ENCODE data around the gene NEDD9.
A peak's percentile ranks its signal among the peaks of the same experiment; 100 is the strongest.

Gene NEDD9, protein sequence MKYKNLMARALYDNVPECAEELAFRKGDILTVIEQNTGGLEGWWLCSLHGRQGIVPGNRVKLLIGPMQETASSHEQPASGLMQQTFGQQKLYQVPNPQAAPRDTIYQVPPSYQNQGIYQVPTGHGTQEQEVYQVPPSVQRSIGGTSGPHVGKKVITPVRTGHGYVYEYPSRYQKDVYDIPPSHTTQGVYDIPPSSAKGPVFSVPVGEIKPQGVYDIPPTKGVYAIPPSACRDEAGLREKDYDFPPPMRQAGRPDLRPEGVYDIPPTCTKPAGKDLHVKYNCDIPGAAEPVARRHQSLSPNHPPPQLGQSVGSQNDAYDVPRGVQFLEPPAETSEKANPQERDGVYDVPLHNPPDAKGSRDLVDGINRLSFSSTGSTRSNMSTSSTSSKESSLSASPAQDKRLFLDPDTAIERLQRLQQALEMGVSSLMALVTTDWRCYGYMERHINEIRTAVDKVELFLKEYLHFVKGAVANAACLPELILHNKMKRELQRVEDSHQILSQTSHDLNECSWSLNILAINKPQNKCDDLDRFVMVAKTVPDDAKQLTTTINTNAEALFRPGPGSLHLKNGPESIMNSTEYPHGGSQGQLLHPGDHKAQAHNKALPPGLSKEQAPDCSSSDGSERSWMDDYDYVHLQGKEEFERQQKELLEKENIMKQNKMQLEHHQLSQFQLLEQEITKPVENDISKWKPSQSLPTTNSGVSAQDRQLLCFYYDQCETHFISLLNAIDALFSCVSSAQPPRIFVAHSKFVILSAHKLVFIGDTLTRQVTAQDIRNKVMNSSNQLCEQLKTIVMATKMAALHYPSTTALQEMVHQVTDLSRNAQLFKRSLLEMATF

DNA sequence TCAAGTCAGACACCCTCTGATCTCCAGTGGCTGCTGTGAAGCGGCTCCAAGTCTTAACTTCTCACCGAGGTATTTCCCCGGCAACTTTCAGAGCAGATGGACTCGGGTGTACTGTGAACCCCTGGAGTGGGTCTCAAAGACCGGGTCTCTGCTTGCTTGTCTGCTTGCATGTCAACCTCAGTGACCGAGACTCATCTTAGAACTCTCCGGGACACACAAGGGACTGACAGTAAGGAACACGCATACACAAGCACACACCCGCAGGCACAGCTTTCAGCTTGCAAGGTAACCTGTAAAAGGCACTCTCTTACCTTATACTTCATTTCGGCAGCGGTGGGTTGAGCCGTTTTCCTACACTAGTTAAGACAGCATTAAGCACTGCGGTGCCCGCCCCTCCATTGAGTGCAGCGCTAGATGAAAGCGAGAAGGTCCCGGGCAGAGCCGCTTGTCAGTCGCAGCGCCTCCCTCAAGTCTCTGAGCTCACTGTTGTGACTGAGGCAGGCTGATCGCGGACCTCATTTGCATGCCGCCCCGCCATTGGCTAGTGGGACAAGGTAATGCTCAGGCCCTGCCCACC is at the start of gene NEDD9:
Gene NEDD9 (minus strand): TSS at position 476 of the 577 bp plus-strand sequence. CDS start 153 bp downstream, at position 323.
- DNase-seq (ENCODE audit: low read depth): peak; percentile 90

DNA sequence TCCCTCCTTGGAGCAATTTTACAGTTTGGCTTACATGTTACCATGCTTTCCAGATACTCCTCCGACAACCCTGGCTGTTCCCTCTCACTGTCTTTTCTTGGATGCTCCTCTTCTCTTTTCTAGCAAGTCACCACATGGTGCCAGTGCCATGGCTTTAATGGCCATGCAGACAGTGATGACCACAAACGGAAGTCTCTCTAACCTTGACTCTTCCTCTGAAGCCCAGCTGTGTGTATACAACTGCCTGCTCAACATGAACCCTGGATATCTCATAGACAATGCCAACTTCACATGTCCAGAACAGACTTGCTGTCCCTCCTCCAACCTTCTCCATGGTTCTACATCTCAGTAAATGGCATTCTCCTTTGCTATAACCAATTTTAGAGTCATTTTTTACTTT is 49.8 kb upstream of the NEDD9 start:
- TF ChIP-seq, protein P1, sequence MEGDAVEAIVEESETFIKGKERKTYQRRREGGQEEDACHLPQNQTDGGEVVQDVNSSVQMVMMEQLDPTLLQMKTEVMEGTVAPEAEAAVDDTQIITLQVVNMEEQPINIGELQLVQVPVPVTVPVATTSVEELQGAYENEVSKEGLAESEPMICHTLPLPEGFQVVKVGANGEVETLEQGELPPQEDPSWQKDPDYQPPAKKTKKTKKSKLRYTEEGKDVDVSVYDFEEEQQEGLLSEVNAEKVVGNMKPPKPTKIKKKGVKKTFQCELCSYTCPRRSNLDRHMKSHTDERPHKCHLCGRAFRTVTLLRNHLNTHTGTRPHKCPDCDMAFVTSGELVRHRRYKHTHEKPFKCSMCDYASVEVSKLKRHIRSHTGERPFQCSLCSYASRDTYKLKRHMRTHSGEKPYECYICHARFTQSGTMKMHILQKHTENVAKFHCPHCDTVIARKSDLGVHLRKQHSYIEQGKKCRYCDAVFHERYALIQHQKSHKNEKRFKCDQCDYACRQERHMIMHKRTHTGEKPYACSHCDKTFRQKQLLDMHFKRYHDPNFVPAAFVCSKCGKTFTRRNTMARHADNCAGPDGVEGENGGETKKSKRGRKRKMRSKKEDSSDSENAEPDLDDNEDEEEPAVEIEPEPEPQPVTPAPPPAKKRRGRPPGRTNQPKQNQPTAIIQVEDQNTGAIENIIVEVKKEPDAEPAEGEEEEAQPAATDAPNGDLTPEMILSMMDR (conservative IDR thresholded peaks at IDR 0.05; ENCODE audit: control insufficient read depth, insufficient read depth, low read depth, low read length): no peak
- no peak for DNase-seq (ENCODE audit: low read depth)
- no peak overlapping the region for H3K4me3 ChIP-seq (ENCODE audit: control insufficient read depth, low read depth, low read length)

More for the DNA sequence above, at the start of gene NEDD9:
- TF ChIP-seq, protein P1 (conservative IDR thresholded peaks at IDR 0.05; ENCODE audit: control insufficient read depth, insufficient read depth, low read depth, low read length): no peak
- H3K4me3 ChIP-seq (ENCODE audit: control insufficient read depth, low read depth, low read length): peak within 1 kb of the TSS; percentile 60

DNA sequence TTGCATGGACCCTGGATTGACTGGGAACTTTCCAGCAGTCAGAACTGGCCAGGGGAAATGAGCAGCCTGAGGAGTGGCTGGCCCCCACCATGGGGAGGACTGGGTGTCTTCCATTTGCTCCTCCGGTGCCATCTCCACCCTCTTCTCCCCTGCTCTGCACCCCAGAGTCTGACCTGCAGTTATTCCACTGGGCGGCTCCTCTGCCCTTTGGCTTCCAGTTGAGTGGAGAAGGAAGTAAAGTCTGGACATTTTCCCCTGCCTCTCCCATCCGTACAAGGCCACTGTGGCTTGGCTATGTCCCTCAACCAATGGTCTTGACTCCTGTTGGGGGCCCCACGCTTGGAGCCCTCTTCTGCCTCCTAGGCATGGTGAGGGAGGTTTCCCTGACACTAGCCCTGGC is 47.9 kb upstream of the NEDD9 start:
- no peak overlapping the region for H3K4me3 ChIP-seq (ENCODE audit: control insufficient read depth, low read depth, low read length)
- TF ChIP-seq, protein P1 (conservative IDR thresholded peaks at IDR 0.05; ENCODE audit: control insufficient read depth, insufficient read depth, low read depth, low read length): no peak
- no peak for DNase-seq (ENCODE audit: low read depth)

DNA sequence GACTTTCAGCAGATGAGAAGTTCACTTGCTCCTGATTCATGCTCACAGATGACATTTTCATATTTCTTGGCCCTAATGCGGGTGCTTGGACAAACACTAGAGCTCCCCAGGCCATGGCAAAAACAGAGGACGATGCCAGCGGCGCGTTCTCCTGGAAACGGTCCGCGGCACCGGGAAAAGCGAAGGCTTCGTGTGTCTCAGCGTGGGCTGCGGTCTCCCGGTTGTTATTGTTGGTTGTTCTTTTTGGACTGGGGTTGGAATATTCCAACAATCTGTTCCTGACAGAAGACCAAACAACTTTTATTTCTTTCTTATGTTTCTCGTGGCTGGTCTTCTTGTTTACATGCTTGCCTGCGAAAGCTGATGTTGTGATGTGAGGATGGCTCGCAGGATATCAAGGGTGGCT is 46.8 kb upstream of the NEDD9 start:
- DNase-seq (ENCODE audit: low read depth): peak; percentile 16
- TF ChIP-seq, protein P1 (conservative IDR thresholded peaks at IDR 0.05; ENCODE audit: control insufficient read depth, insufficient read depth, low read depth, low read length): no peak
- H3K4me3 ChIP-seq (ENCODE audit: control insufficient read depth, low read depth, low read length): no peak overlapping the region

DNA sequence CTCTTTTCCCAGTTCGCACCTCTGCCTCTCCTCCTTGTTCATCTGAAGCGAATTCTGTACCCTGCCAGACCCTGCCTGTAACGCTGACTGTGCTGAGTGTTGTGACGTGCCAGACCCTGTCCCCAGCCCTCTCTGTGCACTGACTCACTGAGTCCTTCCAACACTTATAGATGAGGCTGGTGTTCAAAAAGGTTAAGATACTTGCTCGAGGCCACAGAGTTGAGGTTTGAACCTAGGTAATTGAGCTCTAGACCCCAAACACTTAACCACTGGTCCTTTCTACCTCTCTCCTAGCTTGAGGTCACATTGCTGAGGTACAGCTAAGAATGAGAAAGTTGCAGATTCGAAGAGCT is 45.7 kb upstream of the NEDD9 start:
- H3K4me3 ChIP-seq (ENCODE audit: control insufficient read depth, low read depth, low read length): no peak overlapping the region
- TF ChIP-seq, protein P1 (conservative IDR thresholded peaks at IDR 0.05; ENCODE audit: control insufficient read depth, insufficient read depth, low read depth, low read length): no peak

DNA sequence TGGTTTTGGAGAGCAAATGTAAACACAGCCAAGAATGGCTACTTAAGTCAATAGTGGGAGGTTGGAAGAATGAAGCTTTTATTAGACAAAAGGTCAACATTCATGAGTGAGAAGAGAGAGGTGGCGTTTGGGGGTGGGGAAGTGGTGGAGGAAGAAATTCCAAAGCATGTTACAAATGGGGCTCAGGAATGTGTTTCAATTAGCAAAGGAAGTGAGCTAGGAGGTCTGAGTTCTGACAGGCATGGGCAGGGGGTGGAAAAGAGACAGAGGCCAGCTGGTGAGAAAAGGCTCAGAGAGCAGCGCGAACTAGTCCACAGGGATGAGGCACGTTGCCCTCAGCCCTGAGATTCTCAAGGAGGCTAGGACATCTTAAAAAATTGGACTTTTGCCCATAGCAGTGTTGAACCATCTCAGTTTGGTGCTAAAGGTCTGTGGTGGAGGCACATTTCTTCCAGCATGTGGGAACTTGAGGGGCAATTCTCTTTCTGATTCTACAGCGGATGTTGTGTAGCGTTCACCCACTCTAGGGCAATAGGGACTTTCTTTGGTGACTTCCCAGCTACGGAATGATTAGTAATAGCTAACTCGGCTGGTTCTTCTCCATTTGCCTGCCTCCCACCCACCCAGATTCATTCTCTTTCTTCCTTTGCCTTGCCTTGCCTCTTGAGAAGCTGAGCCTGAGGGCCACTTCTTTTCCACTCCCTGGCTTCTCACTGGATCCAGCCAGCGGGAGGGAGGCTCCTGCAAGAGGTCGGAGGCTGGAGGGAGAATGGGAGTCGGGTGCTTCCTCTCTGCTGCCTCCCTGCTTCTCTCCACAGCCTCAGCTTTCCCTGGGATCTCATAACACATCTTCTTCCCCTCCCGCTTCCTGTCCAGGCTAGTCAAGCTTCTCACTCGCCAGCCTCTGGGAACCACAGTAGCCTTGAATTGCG is 45.1 kb upstream of the NEDD9 start:
- TF ChIP-seq, protein P1 (conservative IDR thresholded peaks at IDR 0.05; ENCODE audit: control insufficient read depth, insufficient read depth, low read depth, low read length): no peak
- peak; percentile 31 for DNase-seq (ENCODE audit: low read depth)
- no peak overlapping the region for H3K4me3 ChIP-seq (ENCODE audit: control insufficient read depth, low read depth, low read length)

More for the DNA sequence above, 45.7 kb upstream of the NEDD9 start:
- DNase-seq (ENCODE audit: low read depth): no peak
